Fibroblast of lung (primary cell): ENCODE results near the gene OR5B2. TPM values are rescaled to one million over a fixed set of nuclear protein-coding genes. Genes with fewer than 3 reads are reported as not detected.
"Not testable (repeated sequence)": the region's sequence is repeated elsewhere in the genome, so short reads cannot be mapped to it uniquely, and the experiment has no call there.

Experiments
- DNase-seq, 2 donors: peaks; one replicate each; pipeline versions ENCODE4 v3.0.0 to v3.0.0-alpha.2; 2010; ENCODE audit warnings: low read depth in 2 of 2
- H2AFZ ChIP-seq: 2 replicates; pipeline ENCODE4 v1.5.1; 2012; ENCODE audit warnings: low read length, control low read depth, inconsistent platforms
- H3K27ac ChIP-seq: 2 replicates; pipeline ENCODE4 v1.5.1; 2011; ENCODE audit warnings: low read length, control low read depth; ENCODE audit not compliant: insufficient read depth
- H3K27me3 ChIP-seq: 2 replicates; pipeline ENCODE4 v1.5.1; 2011; ENCODE audit warnings: mild to moderate bottlenecking, low read length; ENCODE audit not compliant: control insufficient read depth, insufficient read depth
- H3K36me3 ChIP-seq: 2 replicates; pipeline ENCODE4 v1.5.1; 2011; ENCODE audit warnings: low read length; ENCODE audit not compliant: control insufficient read depth, insufficient read depth
- H3K4me1 ChIP-seq: 2 replicates; pipeline ENCODE4 v1.5.1; 2011; ENCODE audit warnings: low read length; ENCODE audit not compliant: control insufficient read depth, insufficient read depth; ENCODE audit errors: extremely low read depth
- H3K4me2 ChIP-seq: 2 replicates; pipeline ENCODE4 v1.5.1; 2011; ENCODE audit warnings: low read length, control low read depth; ENCODE audit not compliant: insufficient read depth; ENCODE audit errors: extremely low read depth
- H3K4me3 ChIP-seq, 4 experiments: fragments of 200-600 bp in 1 of 4; sonication (generic) in 1 of 4; replicated peaks in 1 of 4; 2 replicates each; pipeline ENCODE4 v1.5.1; 2011 to 2016; ENCODE audit warnings: low read length in 4 of 4, low read depth in 3 of 4, mild to moderate bottlenecking in 3 of 4, control low read depth in 2 of 4, inconsistent platforms in 1 of 4, mixed read lengths in 1 of 4; ENCODE audit not compliant: insufficient read depth in 1 of 4; ENCODE audit errors: control extremely low read depth in 1 of 4
- H3K79me2 ChIP-seq: 2 replicates; pipeline ENCODE4 v1.5.1; 2012; ENCODE audit warnings: mild to moderate bottlenecking, low read length, inconsistent platforms; ENCODE audit not compliant: control insufficient read depth, insufficient read depth
- H3K9ac ChIP-seq: 2 replicates; pipeline ENCODE4 v1.5.1; 2011; ENCODE audit warnings: mild to moderate bottlenecking, low read length, control low read depth; ENCODE audit not compliant: insufficient read depth
- H3K9me3 ChIP-seq: 2 replicates; pipeline ENCODE4 v1.5.1; 2012; ENCODE audit warnings: low read depth, low read length; ENCODE audit not compliant: control insufficient read depth, insufficient read depth
- H4K20me1 ChIP-seq: 2 replicates; pipeline ENCODE4 v1.5.1; 2011; ENCODE audit warnings: low read length; ENCODE audit not compliant: control insufficient read depth, insufficient read depth; ENCODE audit errors: extremely low read depth
- CTCF ChIP-seq, 2 donors: IDR thresholded peaks in 1 of 2; conservative IDR thresholded peaks in 1 of 2; 1 replicate in 1 of 2; 2 replicates in 1 of 2; pipeline ENCODE4 v1.5.1; 2011 to 2012; ENCODE audit warnings: low read length in 2 of 2, control low read depth in 1 of 2, inconsistent platforms in 1 of 2, low read depth in 1 of 2, mild to moderate bottlenecking in 1 of 2
- EZH2 ChIP-seq: IDR thresholded peaks from 2 replicates; pipeline ENCODE4 v1.5.1; 2012; ENCODE audit warnings: low read length, control low read depth, mild to moderate bottlenecking; ENCODE audit errors: missing control alignments
- polyA plus RNA-seq, 2 donors: library from polyadenylated mRNA; depleted of rRNA in 1 of 2; stranded (reverse) in 1 of 2; unstranded in 1 of 2; fragments of >200 nt; gene quantifications; 2 replicates each; pipeline ENCODE4 v1.2.1, GENCODE V29; 2011 to 2012; ENCODE audit warnings: missing spikeins in 1 of 2
- total RNA-seq: library from RNA; depleted of rRNA; stranded (reverse); fragments of >200 nt; gene quantifications from 2 replicates; pipeline ENCODE4 v1.2.1, GENCODE V29; 2014

OR5B2 gene
- total and polyA plus RNA-seq, 2 donors (not counting 1 experiment from before 2014, with no cell fraction given): not detected

GRCh38 chr11:58406774-58407173 is 21.1 kb downstream of the OR5B2 start, which contains the start of gene OR5B3:
TSS of gene OR5B3 (minus strand) at chr11:58406874. CDS start at chr11:58403409, 3,465 bp downstream.
- Histone ChIP-seq H4K20me1 (no peaks in the 10 kb centered on the region), H3K9me3 (no peaks in the 10 kb centered on the region), H3K4me1 (no peaks in the 10 kb centered on the region), H3K4me3 (no peak within 1 kb of the TSS), H3K9ac (no peak within 1 kb of the TSS), H3K4me2 (no peak within 1 kb of the TSS), H3K27ac (no peak within 1 kb of the TSS), H2AFZ (no peak within 1 kb of the TSS), H3K27me3 (no peaks in the 10 kb centered on the region), H3K36me3 (no peaks in the 10 kb centered on the region), H3K79me2 (no peaks in the 10 kb centered on the region)
- no peak for DNase-seq
- no peak for TF ChIP-seq EZH2
- TF ChIP-seq CTCF (conservative IDR thresholded peaks at IDR 0.05 in 1 of 2, IDR thresholded peaks at IDR 0.05 in 1 of 2; ENCODE audit: low read depth in 1 of 2, low read length in 2 of 2): no peak

GRCh38 chr11:58399622-58400021 is 28.3 kb downstream of the OR5B2 start:
- H3K27ac ChIP-seq, H3K4me1 ChIP-seq, H3K27me3 ChIP-seq, H3K9ac ChIP-seq, H3K79me2 ChIP-seq, H2AFZ ChIP-seq, H4K20me1 ChIP-seq, H3K9me3 ChIP-seq, H3K4me2 ChIP-seq, H3K36me3 ChIP-seq, DNase-seq, H3K4me3 ChIP-seq: not testable (repeated sequence)

- H3K4me1 ChIP-seq: peaks cover 18% of the 10 kb centered on the region
- no peak overlapping the region for H3K4me3 ChIP-seq
- no peaks in the 10 kb centered on the region for H3K36me3 ChIP-seq
- no peak overlapping the region for H3K4me2 ChIP-seq
- no peak overlapping the region for H3K27ac ChIP-seq
- peak in 1 of 2 donors; percentile 13 for DNase-seq
- no peaks in the 10 kb centered on the region for H4K20me1 ChIP-seq
- H2AFZ ChIP-seq: no peak overlapping the region
- TF ChIP-seq CTCF (conservative IDR thresholded peaks at IDR 0.05 in 1 of 2, IDR thresholded peaks at IDR 0.05 in 1 of 2; ENCODE audit: low read depth in 1 of 2, low read length in 2 of 2): no peak
- no peak for TF ChIP-seq EZH2
- no peak overlapping the region for H3K9ac ChIP-seq
- no peaks in the 10 kb centered on the region for H3K79me2 ChIP-seq
- H3K27me3 ChIP-seq: no peaks in the 10 kb centered on the region
- H3K9me3 ChIP-seq: peaks cover 2% of the 10 kb centered on the region
Measured at GRCh38 chr11:58395581-58395980, 32.3 kb downstream of the OR5B2 start.
